GM18907 (cell line): ENCODE results near the gene PTAR1.

Experiments used
- ATAC-seq: cut with Tn5 transposase; IDR thresholded peaks from one replicate; pipeline ENCODE4 v1.9.1; 2021; ENCODE audit warnings: mild to moderate bottlenecking, moderate library complexity; ENCODE audit not compliant: unreplicated experiment

PTAR1 gene

DNA sequence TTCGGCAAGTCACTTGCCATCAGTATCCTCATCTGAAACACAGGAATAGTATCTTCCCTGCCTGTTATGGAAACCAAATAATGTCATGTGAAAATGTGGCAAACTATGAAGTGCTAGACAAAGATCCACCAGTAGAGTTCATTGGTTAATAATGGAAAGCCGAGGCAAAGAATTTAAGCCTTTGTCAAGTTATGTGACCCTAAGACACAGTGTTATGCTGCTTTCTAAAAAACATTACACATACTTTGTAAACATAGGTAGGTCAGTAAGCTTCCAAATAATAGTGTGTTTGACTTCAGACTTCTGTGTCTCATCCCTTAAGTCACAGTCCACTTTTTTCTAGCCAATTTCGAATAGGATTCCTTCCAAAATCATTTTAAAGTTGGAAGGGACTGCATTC, 6.0 kb downstream of the PTAR1 start:
- ATAC-seq: no peak

GRCh38 chr9:69750085-69750484, 9.7 kb downstream of the PTAR1 start:
- ATAC-seq: no peak

GRCh38 chr9:69748304-69748703, 11.5 kb downstream of the PTAR1 start:
- no peak for ATAC-seq

DNA sequence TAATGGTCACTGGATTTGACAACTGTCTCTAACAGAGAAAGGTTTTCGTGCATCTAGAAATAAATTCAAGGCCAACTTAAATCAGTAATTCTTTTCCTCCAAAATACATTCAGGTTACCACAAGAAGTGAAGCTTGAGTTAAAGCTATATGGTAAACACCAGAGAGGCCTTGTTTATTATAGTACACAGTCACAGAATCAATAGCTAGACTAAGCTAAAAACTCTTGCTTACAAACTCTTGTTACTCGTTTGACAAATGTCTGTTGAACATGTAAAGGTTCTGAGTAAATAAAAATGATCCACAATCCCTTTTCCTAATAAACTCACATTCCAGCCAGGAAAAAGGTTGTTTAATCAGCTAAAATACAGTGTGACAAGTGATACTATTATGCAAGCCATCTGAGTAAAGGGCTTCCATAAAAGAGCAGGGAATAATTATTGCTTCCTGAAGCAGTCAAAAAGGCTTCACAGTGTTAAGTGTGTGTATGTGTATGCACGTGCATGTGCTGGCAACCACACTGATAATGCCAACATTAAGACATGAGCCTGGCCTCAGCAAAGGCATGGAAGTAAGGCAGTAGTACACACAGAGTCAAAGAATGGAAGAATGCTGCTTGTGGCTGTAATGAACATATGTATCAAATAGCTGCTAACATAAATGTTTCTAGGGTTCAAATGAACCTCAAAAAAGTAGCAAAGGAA, 12.8 kb downstream of the PTAR1 start:
- ATAC-seq: no peak

- no peak for ATAC-seq
These were observed 13.9 kb downstream of the PTAR1 start for GRCh38 chr9:69745716-69746437.

DNA sequence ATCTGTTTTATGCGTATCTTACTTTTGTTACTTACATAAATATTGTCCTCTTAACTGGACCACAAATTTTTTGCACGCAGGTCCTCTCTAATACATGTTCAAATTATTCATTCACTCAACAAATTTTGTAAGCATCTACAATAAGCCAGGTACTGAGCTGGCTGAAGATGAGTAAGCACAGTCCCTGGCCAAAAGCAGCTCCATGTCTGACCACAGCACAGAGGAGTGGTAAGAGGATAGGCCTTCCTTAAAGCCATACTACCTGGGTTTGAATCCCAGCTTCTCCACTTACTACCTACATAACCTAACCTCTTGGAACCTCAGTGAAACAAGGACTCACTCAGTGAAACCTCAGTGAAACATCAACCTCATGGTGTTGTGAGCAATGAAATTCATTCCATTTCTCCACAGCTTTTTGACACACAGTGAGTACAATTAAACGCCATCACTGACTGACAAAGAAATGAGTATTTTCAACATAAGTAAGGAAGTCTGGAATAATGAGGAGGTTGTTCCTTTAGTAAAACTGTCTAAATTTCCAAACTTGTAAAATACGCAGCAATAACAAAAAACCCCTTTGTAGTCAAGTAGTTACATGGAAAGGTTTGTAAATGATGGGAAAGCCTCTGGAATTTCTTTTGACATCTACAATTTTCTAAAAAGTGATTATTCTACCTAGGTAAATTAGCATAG, 15.0 kb downstream of the PTAR1 start:
- ATAC-seq: no peak

- no peak for ATAC-seq
These were observed 15.9 kb downstream of the PTAR1 start for GRCh38 chr9:69743930-69744329.

- ATAC-seq: no peak
These were observed 18.8 kb downstream of the PTAR1 start for GRCh38 chr9:69740872-69741505.

DNA sequence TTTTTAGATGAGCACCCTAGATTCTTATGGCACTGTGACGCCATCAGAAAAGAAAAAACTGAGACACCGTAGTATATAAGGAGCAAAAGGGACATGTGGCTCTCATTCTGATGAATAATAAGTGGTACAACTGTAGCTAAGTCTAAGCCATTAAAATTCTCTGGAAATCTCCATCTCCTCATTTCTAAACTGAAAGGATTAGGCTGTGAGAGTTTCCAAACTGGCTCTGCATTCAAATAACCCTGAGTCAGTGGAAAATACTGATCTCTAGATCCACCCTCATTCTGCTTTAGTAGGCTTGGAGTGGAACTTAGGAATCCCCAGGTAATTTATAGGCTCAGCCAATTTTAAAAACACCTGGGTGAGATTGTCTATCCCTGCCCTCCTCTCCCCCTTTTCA, 28.5 kb downstream of the PTAR1 start:
- no peak for ATAC-seq

GRCh38 chr9:69719983-69720382, 39.8 kb downstream of the PTAR1 start:
- ATAC-seq: no peak

- ATAC-seq: no peak
These were observed 40.4 kb downstream of the PTAR1 start for GRCh38 chr9:69719367-69719766.

DNA sequence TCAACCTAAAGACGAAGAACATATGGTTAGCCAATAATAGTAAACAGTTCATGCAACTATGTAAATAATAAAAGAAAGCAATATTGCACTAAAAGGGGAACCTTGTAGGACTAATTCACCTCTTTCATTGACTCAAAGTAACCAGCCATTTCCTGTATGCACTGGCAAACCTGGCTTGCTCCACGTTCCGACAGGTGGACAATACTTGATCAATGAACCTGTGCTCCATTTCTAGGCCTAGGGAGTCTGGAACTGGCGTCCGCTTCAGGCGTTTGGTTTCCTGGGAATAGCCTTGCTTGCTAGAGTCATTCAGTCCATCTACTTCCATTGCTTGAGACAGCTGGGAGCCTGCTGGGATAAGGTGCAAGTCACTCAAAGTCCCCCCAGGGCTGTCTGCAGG, 41.6 kb downstream of the PTAR1 start:
- ATAC-seq: no peak

GRCh38 chr9:69715825-69716224, 44.0 kb downstream of the PTAR1 start:
- ATAC-seq: no peak

DNA sequence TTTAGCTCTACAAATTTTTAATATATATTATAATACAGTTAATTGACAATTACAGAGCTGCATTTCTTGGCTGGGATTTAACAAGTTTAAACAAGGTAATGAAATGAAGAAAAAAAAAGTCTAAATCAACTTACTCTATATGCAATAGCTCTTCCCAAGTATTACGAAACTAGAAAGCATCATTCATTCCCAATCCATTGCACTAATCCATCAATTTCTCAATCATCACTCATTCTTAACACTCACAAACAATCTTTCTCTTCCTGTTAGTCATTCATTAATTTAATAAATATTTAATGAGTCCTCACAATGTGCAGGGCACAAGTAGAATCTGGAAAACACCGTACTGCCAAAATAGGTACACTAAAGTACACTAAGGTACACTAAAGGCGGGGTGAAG, 44.7 kb downstream of the PTAR1 start:
- no peak for ATAC-seq

- no peak for ATAC-seq
These were observed 62.3 kb downstream of the PTAR1 start for GRCh38 chr9:69697475-69697874.

- ATAC-seq: no peak
These were observed 63.0 kb downstream of the PTAR1 start for GRCh38 chr9:69696802-69697201.

GRCh38 chr9:69689991-69690538, 69.7 kb downstream of the PTAR1 start:
- no peak for ATAC-seq

DNA sequence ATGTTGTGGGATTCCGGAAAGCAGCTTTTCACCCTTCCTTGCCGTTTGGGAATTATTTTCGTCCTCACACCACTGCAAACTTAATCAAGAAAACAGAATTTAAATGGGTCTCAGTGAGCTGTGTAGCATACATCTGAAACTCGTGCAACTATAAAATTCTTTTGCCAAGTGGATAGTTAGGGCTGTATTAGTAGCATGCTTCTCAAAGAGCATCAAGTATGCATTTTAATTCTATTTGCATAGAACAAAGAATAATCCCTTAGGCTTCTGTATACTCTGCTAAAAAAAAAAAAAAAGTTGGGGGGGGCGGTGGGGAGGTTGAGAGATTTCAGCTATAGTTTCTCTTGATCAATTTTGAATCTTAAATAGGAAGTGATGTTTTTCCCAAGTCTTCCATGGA, 75.9 kb downstream of the PTAR1 start:
- no peak for ATAC-seq

GRCh38 chr9:69678843-69679538, 80.8 kb downstream of the PTAR1 start:
- no peak for ATAC-seq

DNA sequence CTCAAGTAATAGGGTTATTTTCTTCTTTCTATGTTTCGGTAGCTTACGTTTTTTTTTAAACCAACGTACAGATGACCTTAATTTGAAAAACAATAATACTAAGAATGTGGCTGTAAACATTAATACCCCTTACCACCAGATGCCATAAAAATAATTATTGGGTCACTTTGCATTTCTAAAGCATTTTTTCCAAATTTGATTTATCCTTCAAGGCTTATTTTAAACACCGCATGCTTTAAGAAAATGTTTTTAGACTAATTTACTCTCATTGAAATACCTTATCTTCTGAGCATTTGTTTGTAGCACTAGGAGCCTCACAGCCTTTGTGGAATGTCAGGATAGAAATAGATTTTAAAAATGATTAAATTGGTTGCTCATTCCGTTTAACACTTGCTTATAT, 81.9 kb downstream of the PTAR1 start:
- no peak for ATAC-seq

GRCh38 chr9:69675563-69675962, 84.2 kb downstream of the PTAR1 start:
- ATAC-seq: no peak
